HK-2 (cell line): Measurements from ENCODE around the gene KDM5B.
"Not testable (repeated sequence)": the region's sequence is repeated elsewhere in the genome, so short reads cannot be mapped to it uniquely, and the experiment has no call there.

ENCODE experiments used
- DNase-seq: peaks from one replicate; pipeline ENCODE4 v3.0.0-alpha.2; 2018; ENCODE audit not compliant: unreplicated experiment

KDM5B gene

DNA sequence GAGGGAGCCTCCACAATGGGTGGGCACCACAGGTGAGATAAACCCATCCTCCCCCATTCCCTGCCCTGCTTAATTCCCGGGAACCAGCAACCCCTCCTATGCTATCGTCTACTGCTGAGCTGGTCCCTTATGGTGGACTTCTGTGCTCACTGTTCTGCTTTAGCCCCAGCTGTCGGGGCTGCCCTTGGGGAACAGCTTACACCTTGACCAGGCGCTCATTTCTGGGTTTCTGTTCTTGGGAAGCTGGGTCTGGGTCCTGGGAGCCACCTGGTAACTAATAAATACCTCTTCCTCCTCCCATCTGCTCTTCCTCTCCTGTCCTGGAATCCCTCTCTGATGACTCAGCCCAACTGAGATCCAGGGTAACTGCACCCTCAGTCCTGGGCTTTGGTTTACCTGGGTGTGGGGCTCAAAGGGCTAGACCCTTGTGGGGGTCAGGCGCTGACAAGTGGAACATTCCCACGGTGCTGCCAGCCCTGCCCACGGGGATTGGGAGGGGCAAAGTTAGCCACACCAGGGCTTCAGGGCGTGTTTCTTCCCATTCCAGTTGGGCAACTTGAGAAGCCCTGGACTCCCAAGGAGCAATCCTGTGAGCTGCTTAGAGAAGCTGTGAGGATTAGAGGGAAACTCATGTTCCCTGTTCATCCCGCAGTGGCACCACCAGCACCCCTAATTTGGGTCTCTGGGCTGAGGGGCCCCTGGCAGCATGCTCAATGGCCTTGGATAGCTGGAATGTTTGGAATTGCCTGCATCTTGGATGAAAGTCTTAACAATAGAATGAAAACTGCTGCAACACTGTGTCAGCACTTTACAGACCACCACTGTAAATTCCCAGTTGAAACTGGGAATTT is 4.2 kb upstream of the KDM5B start:
- no peak for DNase-seq

DNA sequence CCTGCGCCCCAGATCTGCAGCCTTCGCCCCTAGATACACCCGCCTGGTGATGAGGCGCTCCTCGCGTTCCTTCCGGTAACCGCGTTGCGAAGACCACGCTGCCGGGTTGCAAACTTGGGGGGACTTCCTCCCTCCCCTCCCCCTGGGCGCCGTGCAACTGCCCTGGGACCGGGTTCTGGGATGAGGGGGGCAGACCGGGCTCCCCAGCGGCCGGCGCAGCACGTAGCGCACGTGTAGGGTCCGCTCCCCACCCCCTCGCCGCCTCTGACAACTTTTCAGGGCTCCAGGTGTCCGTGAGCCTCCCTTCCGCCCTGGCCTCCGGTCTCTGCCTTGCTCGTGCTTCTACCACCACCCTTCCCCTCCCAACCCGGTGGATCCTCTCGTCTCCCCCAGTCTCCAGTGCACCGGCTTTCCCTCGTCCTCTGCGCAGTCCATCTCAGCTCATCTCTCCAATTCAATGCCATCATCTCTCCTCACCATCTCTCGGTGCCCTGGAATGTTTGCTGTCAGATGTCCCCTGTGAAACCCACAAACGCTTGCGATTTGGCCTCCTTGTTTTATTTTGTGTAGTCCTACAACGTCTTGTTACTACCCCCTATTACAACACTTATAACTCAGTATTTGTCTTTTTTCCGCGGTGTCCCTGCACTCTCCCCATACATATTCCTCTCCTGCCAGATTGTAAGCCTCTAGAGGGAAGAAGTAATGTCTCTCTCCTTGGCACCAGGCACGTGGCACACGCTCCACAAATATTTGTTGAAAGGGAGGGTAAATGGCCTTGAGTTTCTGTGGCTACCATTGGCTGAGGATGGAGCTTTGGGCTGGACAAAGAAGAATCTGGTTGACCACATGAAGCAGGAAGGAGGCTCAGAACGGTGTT is 3.3 kb upstream of the KDM5B start:
- DNase-seq = no peak

DNA sequence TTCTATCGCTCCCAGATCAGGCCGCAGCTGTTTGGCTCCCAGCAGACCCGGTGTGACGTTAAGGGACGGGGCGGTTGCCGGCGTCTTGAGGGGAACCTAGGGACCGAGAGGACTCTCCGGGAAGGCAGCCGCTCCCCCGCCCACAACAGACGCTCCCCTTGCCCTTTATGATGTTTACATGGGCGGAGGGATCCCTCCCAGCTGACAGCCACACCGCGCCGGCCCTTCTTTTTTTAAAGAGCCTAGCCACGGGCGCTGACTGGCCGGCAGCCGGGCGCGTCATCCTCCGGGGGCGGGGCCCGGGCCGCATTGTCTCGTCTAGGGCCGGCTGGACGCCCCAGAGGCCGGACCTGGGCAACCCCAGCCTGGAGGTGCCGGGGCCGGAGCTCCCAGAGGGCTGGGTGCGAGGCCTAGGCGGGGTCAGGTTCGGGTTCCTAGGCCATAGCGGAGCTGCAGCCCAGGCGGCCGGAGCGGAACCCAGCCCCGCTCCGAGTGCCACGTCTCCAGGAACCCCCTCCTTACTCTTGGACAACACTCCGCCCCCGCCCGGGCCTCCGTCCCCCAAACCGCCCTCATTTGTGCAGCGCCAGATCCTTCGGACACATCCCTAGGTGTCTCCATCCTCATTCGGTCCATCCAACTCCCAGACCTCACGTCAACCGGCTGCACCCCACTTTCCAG is 2.5 kb upstream of the KDM5B start, which contains the start of gene PCAT6:
Gene PCAT6 (plus strand): TSS at position 340 of the 681 bp plus-strand sequence.
- DNase-seq = peak; percentile 95

DNA sequence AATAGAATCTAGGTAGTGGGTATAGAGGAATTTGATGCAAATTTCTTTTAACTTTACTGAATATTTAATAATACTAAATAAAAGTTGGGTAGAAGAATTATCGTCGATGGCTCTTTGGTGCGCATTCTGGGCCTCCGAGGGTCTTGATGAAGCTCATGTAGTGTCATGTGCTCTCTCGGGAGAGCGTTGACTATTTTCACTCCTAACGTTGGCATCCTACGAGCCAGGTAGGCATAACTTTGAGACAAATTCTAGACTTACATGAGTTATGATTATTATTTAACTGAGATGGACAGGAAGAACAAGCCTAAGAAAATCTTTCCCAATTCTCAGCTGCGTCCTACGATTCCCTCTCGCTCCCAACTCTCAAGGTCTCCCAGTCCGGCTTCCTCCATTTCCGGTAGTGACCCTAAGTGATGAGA is 2.0 kb upstream of the KDM5B start:
- no peak for DNase-seq

DNA sequence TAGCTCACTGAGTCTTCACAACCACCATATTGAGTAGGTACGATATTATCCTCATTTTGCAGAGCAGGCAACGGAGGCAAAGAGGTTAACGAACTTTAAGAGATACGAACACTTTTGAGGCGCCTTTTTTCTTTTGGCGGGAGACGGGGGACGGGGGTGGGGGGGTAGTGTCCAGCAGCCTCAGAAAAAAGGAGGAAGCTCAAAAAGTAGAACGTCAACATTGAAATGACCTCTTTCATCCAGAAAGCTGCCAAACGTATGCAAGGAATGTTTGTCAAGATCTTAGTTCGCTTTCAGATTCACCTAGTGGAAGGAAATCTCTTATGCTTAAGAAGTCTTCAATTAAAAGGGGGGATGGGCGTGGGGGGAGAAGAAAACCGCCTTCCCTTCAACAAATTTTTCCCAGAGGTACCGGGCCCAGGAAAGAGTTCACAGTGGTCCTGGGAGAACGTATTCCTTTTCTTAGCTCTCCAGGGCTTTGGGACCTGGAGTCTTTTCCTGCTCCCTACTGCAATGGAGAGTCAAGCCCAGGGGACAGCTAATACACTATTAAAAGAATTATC is 1.5 kb upstream of the KDM5B start:
- no peak for DNase-seq

DNA sequence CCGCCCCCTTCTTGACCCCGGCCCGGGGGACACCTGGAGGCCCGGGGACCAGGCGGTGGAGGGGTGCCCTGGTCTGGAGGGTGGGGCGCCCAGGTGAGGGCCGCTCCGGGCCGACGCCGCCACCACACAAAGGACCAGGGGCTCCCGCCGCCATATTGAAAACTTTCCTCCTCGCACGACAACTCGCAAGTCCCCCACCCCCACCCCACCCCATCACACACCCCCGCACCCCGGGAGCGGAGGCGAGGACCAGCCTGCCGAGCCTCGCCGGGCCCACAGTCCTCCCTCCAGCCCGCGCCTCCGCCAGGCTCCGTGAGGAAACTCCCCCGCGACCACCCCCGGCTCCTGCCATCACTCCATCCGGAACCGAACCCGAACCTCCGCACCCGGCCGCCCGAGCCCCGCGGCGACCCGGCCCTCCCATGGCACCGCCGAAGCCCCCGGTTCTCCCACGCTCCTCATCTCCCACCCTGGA is 733 bp downstream of the KDM5B start:
- peak; percentile 59 for DNase-seq

DNA sequence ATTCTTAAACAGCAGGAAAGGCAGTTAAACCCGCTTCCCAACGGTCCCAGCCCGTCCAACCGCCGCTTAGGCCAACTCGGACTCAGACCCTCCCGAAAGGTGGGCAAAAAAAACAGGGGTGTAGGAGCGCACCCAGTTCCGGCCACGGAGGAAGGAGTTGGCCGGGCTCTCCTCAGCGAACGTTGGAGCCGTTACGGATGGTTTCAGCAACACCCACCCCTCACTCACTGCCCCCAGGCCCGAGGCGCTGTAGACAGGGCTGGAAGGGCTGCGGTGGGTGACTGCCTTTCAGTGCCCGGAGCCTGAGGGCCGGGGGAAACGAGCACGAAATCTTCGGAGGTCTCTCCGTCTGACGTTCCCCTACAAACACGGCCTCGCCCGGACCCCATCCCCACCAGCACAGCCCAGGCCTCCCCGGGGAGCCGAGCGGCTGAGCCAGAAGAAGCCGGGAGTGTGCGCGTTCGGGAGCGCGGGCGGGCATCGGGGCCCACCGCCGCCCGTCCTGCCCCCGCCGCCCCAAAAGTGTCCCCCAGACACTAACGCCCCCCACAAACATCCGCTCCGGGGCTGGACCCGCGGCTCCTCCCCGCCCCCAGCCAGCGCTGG is 1.3 kb downstream of the KDM5B start:
- peak; percentile 50 for DNase-seq

DNA sequence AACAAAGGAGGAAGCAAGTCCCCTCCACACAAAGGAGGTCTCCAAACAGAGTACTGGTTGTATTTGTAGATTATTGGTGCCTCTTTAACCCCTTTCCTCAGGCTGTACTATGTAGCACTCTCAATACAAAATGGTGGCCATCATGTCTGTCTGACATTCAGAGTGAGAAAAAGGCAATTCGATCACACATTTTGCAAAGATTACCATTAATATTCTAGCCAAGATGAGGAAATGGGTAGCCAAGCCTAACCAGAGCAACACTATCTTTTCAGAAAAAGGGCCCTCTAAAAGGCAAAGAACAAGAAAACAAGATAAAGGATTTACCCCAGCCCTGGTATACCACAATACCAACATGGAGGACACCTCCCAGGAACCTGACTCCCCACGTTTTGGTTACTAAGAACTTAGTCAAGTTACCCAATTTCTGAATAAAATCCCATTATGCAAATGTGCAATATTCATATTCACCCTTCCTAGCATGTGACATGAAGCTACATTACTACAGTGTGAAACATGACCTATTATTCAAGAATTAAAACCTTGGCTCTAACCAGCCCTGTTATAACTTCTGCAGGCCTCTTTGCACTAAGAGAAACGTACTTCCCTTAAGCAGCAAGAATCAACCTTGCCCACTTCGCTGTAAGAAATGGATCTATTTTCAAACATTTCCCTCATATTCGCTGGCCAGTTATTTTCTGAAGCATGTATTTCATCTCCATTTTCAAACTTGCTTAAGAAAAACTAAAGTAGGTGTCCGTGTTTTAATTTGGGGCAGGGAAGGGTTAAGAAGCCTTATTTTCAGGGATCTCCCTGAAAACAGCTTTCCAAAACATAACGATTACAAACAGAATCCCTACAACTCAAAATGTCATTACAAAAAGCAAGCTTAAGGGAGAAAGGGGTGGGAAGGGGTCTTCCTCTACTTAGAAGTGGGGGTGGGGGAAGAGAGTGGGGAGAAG is 2.1 kb downstream of the KDM5B start:
- no peak for DNase-seq

DNA sequence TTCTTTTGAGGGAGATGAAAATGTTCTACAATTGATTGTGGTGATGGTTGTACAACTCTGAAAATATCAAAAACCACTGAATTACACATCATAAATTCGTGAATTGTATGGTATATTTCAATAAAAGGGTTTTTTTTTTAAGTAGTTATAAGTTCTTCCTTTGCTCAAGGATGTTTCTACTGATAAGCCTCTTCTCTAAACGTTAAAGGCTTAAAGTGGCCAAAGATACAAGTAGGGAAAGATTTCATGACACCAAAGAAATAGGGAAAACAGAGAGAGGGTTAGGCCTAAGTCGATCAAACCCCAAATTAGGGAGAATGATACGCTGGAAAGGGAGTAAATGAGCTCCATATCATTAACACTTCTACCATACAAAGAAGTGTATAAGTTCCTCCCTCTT is 4.1 kb downstream of the KDM5B start:
- DNase-seq = no peak

DNA sequence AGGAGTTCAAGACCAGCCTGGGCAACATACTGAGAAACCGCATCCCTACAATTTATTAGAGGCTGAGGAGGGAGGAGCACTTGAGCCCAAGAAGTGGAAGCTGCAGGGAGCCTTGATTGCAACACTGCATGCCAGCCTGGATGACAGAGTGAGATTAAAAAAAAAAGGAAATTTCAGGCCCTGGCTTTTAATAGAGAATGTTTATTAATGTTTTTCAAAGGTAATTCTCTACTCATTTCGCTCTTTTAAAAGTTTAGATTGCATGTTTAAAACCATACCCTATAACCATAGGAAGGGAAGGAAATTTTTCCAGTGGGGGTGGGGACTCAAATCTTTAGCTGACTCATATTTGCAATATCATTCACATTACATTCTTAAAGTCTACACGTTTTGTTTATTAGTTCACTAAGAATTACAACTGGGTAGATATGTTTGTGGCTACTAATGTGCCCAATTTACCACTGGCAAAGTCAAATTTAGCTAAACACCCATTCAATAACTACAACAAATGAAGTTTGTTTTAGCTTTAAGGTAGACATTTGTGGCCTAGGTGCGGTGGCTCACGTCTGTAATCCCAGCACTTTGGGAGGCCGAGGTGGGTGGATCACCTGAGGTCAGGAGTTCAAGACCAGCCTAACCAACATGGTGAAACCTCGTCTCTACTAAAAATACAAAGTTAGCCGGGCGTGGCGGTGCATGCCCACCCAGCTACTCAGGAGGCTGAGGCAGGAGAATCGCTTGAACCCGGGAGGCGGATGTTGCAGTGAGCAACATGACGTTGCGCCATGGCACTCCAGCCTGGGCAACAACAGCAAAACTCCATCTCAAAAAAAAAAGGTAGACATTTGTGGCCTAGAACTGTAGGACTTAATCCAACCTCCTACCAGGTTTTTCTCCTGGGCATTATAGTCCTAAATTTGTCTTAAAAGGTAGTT is 5.0 kb downstream of the KDM5B start:
- no peak for DNase-seq

DNA sequence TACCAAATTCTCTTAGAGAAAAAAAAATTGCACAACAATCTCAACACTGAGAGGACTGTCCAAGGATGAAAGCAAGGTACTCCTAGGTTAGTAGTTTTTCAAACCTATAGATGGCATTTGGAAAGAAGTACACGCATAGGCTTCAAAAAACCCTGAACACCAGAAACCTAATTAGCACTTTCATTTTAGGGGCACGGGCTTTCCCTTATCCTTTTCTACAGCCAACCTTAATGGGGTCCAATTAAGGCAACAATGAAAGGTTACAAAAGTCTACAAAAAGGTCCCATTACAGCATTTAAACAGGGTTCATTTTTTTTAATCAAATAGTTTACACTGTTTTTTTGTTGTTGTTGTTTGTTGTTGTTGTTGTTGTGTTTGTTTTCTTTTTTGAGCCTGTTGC is 6.2 kb downstream of the KDM5B start:
- DNase-seq = no peak

DNA sequence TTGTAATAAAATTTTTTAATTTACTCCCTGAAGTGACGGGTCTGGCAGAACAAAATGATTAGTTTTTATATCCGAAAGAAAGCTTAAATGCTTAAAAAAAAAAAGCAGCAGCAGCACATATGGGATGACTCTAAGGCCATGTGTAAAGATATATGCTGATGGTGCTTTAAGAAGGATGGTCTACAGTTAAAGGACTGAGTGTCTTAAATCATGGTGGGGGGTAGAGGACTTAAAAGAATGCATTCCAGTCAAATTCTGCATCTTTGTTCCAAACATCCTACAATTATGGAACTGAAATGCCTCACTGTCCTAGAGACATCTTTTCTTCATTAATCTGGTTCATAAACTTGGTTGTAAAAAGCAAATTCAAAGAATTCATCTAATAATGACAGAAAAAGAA is 7.0 kb downstream of the KDM5B start:
- no peak for DNase-seq

DNA sequence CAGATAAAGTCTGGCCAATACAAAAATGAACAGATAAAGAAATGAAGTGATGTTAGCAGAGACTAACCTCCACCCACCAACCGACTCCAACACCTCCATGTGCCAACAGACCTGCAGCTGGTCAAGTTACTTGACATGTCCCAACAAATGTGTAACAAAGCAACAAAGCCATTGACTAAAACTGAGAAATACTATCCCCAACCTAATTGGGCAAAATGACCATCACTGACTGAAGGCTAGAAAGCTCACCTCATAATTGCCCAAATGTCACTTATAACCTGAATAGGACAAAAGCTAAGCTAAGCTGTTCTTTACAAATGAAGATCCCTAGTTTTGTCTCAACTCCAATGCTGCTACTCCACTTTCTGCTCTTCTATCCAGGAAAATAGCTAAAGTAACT is 7.5 kb downstream of the KDM5B start:
- DNase-seq = no peak

DNA sequence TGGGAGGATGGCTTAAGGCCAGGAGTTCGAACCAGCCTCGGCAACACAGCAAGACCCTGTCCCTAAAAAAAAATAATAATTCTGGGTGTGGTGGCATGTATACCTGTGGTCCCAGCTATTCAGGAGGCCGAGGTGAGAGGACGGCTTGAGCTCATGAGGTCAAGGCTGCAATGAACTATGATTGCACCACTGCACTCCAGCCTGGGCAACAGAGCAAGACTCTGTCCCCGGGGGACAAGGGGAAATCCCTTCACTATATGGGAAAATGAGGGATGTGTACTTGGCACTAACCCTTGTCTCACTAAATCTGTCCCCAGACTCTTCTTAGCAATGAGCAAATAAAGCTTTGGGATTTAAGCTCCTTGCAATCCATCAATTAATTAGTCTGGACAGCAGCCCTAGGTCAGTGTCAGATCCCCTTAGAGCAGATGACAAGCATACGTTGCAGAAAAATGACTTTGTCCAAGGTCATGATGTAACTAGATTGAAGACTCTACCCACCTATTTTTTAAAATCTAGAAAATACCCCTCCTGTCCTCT is 9.4 kb downstream of the KDM5B start:
- DNase-seq = no peak

DNA sequence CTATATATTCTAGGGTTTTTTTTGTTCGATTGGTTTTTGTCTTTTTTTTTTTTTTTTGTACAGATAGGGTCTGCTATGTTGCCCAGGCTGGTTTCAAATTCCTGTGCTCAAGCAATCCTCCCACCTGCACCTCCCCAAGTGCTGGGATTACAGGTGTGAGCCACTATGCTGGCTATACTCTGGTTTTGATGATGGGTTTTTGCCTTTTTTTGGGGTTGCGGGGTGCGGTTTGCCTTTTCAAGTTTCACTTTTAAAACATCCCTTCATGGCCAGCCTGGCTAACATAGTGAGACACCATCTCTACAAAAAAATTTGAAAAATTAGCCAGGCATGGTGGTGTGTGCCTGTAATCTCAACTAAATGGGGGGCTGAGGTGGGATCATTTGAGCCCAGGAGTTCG is 10.0 kb downstream of the KDM5B start:
- DNase-seq = no peak

DNA sequence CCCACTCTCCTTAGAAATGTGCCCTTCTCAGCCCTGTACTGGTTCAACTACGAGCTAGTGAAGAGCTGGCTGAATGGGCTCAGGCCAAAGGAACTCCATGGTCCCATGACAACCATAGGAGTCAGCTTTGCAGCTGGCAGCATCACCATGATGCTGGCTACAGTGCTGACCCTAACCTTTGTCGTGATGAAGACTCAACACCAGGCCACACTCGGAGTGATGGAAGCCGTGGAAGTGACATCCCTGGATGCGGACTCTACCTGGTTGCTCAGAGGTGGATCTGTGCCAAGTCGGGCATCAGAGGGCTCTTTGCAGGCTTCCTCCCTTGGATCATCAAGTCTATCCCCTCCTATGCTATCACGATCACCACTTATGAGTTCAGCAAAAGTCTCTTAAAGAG is 11.6 kb downstream of the KDM5B start:
- no peak for DNase-seq

DNA sequence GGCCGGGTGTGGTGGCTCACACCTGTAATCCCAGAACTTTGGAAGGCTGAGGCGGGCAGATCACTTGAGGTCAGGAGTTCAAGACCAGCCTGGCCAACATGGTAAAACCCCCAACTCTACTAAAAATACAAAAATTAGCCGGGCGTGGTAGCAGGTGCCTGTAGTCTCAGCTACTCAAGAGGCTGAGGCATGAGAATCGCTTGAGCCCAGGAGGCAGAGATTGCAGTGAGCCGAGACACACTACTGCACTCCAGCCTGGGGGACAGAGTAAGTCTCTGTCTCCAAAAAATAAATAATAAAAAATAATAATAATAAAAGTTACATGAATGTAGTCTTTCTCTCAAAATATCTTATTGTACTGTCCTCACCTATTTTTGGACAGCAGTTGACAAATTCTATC is 13.3 kb downstream of the KDM5B start:
- not testable (repeated sequence) for DNase-seq

DNA sequence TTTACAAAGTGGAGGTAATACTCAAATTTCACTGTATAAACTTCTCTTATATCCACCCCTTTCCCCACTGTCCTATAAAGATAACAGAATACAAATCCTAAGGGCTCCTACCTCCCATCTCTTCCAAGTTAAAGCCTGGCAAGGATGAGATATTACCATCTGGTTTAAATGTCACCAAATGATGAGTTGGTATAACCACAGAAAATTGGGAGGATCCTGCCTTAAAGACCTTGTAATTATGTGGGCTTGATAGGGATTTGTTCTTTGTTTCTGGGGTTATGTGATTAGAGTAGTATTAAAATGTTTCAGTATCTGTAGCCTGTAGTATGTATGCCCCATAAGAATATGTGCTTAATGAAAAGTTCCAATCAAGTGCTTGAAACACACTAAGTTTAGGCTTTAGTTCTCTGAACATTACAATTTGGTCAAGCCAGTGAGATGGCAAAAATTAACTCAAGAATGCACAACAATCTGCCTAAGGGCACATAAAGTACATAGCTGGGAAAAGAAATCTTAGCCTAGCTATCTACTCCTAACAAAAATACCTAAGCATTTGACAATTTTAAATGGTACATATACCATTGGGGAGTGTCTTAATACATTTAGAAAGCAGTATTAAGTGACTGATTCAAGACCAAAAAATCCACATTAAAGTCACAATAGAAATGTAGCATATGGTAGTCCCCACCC is 14.0 kb downstream of the KDM5B start:
- DNase-seq = no peak
